GM12864 (cell line): ENCODE measurements around the gene PTPRO.

ENCODE experiments used
- DNase-seq: peaks from one replicate; pipeline ENCODE4 v3.0.0-alpha.2; 2011; ENCODE audit warnings: low read depth
- H3K4me3 ChIP-seq: 2 replicates; pipeline ENCODE4 v1.5.1; 2011; ENCODE audit warnings: mild to moderate bottlenecking, low read depth, low read length, control low read depth
- TF ChIP-seq, protein P1 (sequence below): IDR thresholded peaks from 2 replicates; pipeline ENCODE4 v1.5.1; 2011; ENCODE audit warnings: low read depth, mild to moderate bottlenecking, moderate library complexity, low read length, control low read depth, inconsistent platforms; ENCODE audit errors: missing control alignments

Gene PTPRO

DNA sequence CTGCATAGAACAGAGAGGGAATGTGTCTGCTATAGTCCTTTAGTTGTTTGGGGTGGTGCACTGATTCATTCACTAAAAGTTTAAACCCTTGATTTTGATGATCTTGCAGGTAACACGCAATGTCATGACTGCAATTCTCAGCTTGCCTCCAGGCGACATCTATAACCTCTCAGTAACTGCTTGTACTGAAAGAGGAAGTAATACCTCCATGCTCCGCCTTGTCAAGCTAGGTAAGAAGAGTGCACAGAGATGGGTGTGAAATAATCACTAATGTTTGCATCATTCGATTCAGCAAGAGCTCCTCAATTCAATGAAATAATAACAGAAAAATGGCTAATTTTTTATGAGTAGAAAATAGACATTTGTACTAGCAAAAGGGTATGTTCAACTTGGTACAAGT, 203.7 kb downstream of the PTPRO start:
- DNase-seq: peak; percentile 82
- TF ChIP-seq, protein P1, sequence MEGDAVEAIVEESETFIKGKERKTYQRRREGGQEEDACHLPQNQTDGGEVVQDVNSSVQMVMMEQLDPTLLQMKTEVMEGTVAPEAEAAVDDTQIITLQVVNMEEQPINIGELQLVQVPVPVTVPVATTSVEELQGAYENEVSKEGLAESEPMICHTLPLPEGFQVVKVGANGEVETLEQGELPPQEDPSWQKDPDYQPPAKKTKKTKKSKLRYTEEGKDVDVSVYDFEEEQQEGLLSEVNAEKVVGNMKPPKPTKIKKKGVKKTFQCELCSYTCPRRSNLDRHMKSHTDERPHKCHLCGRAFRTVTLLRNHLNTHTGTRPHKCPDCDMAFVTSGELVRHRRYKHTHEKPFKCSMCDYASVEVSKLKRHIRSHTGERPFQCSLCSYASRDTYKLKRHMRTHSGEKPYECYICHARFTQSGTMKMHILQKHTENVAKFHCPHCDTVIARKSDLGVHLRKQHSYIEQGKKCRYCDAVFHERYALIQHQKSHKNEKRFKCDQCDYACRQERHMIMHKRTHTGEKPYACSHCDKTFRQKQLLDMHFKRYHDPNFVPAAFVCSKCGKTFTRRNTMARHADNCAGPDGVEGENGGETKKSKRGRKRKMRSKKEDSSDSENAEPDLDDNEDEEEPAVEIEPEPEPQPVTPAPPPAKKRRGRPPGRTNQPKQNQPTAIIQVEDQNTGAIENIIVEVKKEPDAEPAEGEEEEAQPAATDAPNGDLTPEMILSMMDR: peak; percentile 40
- no peak overlapping the region for H3K4me3 ChIP-seq

DNA sequence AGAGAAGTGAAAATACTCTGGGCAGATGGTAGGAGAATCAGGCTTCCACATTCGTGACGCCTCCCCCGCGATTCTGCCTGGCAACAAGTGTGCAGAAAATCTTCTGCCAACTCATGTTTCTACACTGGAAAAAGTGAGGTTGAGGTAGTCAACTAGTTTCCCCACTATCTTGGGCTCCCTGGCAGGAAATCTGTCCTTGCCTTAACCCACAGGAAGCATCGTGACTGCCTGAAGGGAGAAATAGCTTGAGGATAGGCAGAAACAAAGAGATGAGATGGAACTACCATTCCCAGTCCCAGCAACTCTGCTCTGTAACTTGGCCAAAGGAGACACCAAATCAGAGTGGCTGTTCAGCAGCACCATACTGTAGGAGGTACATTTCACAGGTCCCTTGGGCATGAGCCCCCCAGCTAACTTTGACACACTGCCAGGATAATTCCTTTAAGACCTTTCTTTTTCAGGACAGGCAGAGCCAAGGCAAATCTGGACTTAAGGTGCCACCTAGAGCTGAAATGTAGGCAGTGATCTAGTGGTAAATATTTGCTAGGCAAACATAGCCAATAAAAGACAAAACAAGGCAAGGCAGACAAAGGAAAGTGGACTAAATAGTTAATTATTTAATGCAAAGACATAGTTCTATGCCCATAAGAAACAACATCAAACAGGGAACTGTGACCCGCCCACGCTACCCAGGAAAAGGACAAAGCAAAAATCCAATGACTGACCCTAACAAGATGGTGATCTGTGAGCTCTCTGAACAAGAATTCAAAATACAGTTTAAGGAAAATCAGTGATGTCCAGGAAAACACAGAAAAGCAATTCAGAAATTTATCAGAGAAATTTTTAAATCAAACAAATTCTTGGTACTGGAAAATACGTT, 205.1 kb downstream of the PTPRO start:
- TF ChIP-seq, protein P1: no peak
- H3K4me3 ChIP-seq: no peak overlapping the region
- DNase-seq: no peak

DNA sequence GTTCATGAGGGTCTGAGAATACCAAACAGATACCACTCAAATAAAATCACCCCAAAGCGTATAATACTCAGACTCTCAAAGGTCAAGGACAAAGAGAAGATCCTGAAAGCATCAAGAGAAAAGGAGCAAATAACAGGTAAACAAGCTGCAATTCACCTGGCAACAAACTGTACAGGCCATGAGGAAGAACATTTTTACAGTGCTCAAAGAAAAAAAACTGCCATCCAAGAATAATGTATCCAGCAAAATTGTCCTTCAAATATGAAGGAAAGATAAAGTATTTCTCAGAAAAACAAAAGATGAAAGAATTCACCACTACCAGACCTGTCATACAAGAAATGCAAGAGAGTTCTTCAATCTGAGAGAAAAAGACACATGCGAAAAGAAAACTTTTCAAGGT, 206.4 kb downstream of the PTPRO start:
- TF ChIP-seq, protein P1: no peak
- H3K4me3 ChIP-seq: no peak overlapping the region
- no peak for DNase-seq

DNA sequence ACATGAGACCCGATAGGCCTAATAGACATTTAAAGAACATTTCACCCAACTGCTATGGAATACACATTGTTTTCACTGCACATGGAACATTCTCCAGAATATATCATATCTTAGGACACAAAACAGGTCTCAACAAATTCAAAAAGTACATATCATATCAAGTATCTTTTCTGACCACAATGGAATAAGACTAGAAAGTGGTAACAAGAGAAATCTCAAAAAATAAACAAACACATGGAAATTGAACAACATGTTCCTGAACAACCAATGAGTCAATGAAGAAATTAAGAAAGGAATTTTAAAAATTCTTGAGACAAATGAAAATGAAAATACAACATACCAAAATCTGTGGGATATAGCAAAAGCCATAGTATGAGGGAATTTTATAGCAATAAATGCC, 208.1 kb downstream of the PTPRO start:
- TF ChIP-seq, protein P1: no peak
- no peak overlapping the region for H3K4me3 ChIP-seq
- no peak for DNase-seq

DNA sequence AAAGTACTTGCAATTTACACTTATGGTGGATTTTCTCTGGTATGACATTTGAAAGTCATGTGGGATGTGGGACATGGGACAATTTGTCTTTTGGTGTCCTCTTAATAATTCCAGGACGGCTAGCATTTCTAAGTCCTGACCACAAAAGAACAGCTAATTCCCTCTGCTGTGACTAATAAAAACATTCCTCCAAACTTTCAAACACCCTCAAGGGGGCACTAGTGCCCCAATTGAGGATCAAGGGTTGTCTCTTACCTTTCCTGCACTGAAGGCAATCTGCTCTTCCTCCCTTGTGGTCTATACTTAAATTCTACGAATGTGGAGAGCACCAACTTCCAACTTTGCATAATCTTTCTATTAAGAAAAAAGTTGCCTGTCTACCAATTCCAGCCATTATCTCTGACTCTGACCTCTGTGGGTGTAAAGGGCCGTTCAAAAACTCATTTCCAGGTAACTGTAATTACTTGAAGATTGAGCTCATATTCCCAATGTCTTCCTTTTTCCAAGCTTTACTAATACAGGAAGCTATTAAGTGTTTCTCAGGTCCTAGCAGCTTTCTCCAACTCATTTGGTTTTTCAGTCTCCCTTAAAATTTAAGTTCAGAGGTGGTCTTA, 210.2 kb downstream of the PTPRO start:
- TF ChIP-seq, protein P1: peak; percentile 61
- peak; percentile 33 for DNase-seq
- no peak overlapping the region for H3K4me3 ChIP-seq

DNA sequence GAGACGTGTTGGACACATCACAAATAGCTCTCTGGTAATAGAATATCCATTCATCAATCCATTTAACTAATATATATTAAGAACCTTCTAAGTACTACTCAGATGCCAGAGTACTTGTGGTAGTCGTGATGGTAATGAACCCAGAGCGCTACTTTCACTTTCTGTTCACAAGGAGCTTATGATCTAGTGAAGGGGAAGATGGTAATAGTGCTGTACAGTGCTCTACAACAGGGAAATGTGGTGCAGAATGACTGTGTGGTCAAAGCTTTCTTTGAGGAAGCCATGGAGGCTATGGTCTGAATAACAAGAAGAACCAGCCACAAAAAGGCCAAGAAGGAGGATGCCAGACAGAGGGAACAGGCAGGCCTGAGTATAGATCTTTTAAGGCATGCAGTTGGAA, 212.0 kb downstream of the PTPRO start:
- no peak overlapping the region for H3K4me3 ChIP-seq
- TF ChIP-seq, protein P1: no peak
- DNase-seq: peak; percentile 33
